Esophagus muscularis mucosa (tissue), 4 donors: ENCODE results near the gene ERMARD. TPM values are rescaled to one million over a fixed set of nuclear protein-coding genes. Genes with fewer than 3 reads are reported as not detected.

ENCODE experiments used
- DNase-seq: peaks from one replicate; pipeline ENCODE4 v3.0.0-alpha.2; 2017; ENCODE audit errors: extremely low spot score
- H3K27ac ChIP-seq, 4 donors: fragments of 200-600 bp; sonication (generic); replicated peaks in 1 of 4; 1 replicate in 3 of 4; 2 replicates in 1 of 4; pipeline ENCODE4 v1.5.1; 2016 to 2019; ENCODE audit warnings: mild to moderate bottlenecking in 1 of 4
- H3K27me3 ChIP-seq, 4 donors: fragments of 200-600 bp; sonication (generic); one replicate each; pipeline versions ENCODE4 v1.5.1 to v1.6.0; 2016 to 2019
- H3K36me3 ChIP-seq, 4 donors: fragments of 200-600 bp; sonication (generic); one replicate each; pipeline ENCODE4 v1.5.1; 2016 to 2019
- H3K4me1 ChIP-seq, 4 donors: fragments of 200-600 bp; sonication (generic); one replicate each; pipeline ENCODE4 v1.5.1; 2016 to 2019
- H3K4me3 ChIP-seq, 4 donors: fragments of 200-600 bp; sonication (generic); 1 replicate in 2 of 4; 2 replicates in 2 of 4; pipeline ENCODE4 v1.5.1; 2016 to 2019; ENCODE audit warnings: mild to moderate bottlenecking in 4 of 4, moderate library complexity in 1 of 4
- H3K9me3 ChIP-seq, 4 donors: fragments of 200-600 bp; sonication (generic); 1 replicate in 3 of 4; 2 replicates in 1 of 4; pipeline ENCODE4 v1.5.1; 2016 to 2019
- CTCF ChIP-seq, 3 experiments: fragments of 200-600 bp in 2 of 3; fragments of 450-650 bp in 1 of 3; sonication (generic) in 2 of 3; IDR thresholded peaks; one replicate each; pipeline ENCODE4 v1.5.1; 2017 to 2019; ENCODE audit warnings: antibody characterized with exemption in 3 of 3, mild to moderate bottlenecking in 2 of 3, moderate library complexity in 1 of 3
- EP300 ChIP-seq: sonication (generic); formaldehyde crosslinking; IDR thresholded peaks from one replicate; pipeline ENCODE4 v1.6.1; 2017; ENCODE audit warnings: antibody characterized with exemption
- POLR2A ChIP-seq: fragments of 450-650 bp; IDR thresholded peaks from one replicate; pipeline ENCODE4 v1.6.1; 2017; ENCODE audit warnings: antibody characterized with exemption, moderate library complexity, mild to moderate bottlenecking, low read depth
- POLR2AphosphoS5 ChIP-seq, 2 donors: sonication (generic); formaldehyde crosslinking; IDR thresholded peaks; one replicate each; pipeline ENCODE4 v1.6.1; 2017; ENCODE audit warnings: antibody characterized with exemption in 2 of 2
- WGBS: methylation state at CpG from one replicate; pipeline ENCODE4 v1.1.5; 2018; 5-methylcytosine and 5-hydroxymethylcytosine counted together
- intact Hi-C: fragments of 100-400 bp; cut with DNase I; formaldehyde crosslinking; loops from one replicate; pipeline ENCODE4 v1.15.1; 2023
- total RNA-seq, 4 donors: library from RNA; depleted of rRNA; stranded (reverse); fragments of >200 nt; gene quantifications; one replicate each; pipeline versions ENCODE4 v1.1.0 to v1.2.1, GENCODE V29; 2016

The ERMARD gene
- total RNA-seq, 4 donors from 2014 or later = 9.6 to 13.3 (median 12.4) TPM

- H3K4me1 ChIP-seq = peaks cover 0 to 4% (median 1%) of the 10 kb centered on the region in 4 donors
- peaks cover 0 to 34% (median 0%) of the 10 kb centered on the region in 4 donors for H3K27me3 ChIP-seq
- intact Hi-C loops = no loop called here
- TF ChIP-seq CTCF (IDR thresholded peaks at IDR 0.05) = no peak
- TF ChIP-seq POLR2AphosphoS5 (IDR thresholded peaks at IDR 0.05) = no peak
- TF ChIP-seq EP300 = no peak
- no peak for TF ChIP-seq POLR2A
- no peak for DNase-seq
- H3K36me3 ChIP-seq = no peaks in the 10 kb centered on the region
- H3K4me3 ChIP-seq = no peak overlapping the region
- H3K27ac ChIP-seq = no peak overlapping the region
- peaks cover 0 to 4% (median 0%) of the 10 kb centered on the region in 4 donors for H3K9me3 ChIP-seq
Measured at GRCh38 chr6:169826697-169827096, 75.3 kb downstream of the ERMARD start.

GRCh38 chr6:169827290-169827717 lies 75.9 kb downstream of the ERMARD start:
- TF ChIP-seq EP300 (no peak), POLR2A (no peak), CTCF (IDR thresholded peaks at IDR 0.05) (no peak), POLR2AphosphoS5 (IDR thresholded peaks at IDR 0.05) (no peak)
- intact Hi-C loops = no loop called here

GRCh38 chr6:169828176-169828575 lies 76.8 kb downstream of the ERMARD start:
- H3K9me3 ChIP-seq = peaks cover 0 to 4% (median 0%) of the 10 kb centered on the region in 4 donors
- no peaks in the 10 kb centered on the region for H3K36me3 ChIP-seq
- WGBS = 73% methylated on average over 13 of the region's 13 CpGs
- peaks cover 0 to 7% (median 4%) of the 10 kb centered on the region in 4 donors for H3K4me1 ChIP-seq
- H3K4me3 ChIP-seq = no peak overlapping the region
- TF ChIP-seq POLR2AphosphoS5 (IDR thresholded peaks at IDR 0.05) (no peak), POLR2A (no peak), EP300 (no peak), CTCF (IDR thresholded peaks at IDR 0.05) (no peak)
- H3K27ac ChIP-seq = no peak overlapping the region
- intact Hi-C loops = no loop called here
- H3K27me3 ChIP-seq = peaks cover 0 to 39% (median 0%) of the 10 kb centered on the region in 4 donors
- DNase-seq = peak; percentile 55

More at GRCh38 chr6:169827290-169827717, 75.9 kb downstream of the ERMARD start:
- Histone ChIP-seq H3K27ac (no peak overlapping the region), H3K27me3 (peaks cover 0 to 34% (median 0%) of the 10 kb centered on the region in 4 donors), H3K36me3 (no peaks in the 10 kb centered on the region), H3K9me3 (peaks cover 0 to 4% (median 0%) of the 10 kb centered on the region in 4 donors), H3K4me3 (no peak overlapping the region), H3K4me1 (peaks cover 0 to 7% (median 4%) of the 10 kb centered on the region in 4 donors)
- peak; percentile 78 for DNase-seq
- WGBS = 63% methylated on average over 12 of the region's 12 CpGs

- TF ChIP-seq CTCF (IDR thresholded peaks at IDR 0.05) (no peak), POLR2A (no peak), EP300 (no peak), POLR2AphosphoS5 (IDR thresholded peaks at IDR 0.05) (no peak)
- Histone ChIP-seq H3K4me1 (peaks cover 0 to 7% (median 4%) of the 10 kb centered on the region in 4 donors), H3K27ac (no peak overlapping the region), H3K9me3 (peaks cover 0 to 4% (median 0%) of the 10 kb centered on the region in 4 donors), H3K27me3 (peaks cover 0 to 31% (median 0%) of the 10 kb centered on the region in 4 donors), H3K4me3 (no peak overlapping the region), H3K36me3 (no peaks in the 10 kb centered on the region)
- peak; percentile 91 for DNase-seq
- 94% methylated on average over 4 of the region's 4 CpGs for WGBS
- intact Hi-C loops = loop anchor here (2.0 to 10.0 kb wide), 2 partner anchors 465 to 699 kb away; partner anchors contain the start of gene DLL1
Measured at GRCh38 chr6:169829786-169830185, 78.4 kb downstream of the ERMARD start.

- DNase-seq = peak; percentile 14
- no peak overlapping the region for H3K27ac ChIP-seq
- 81% methylated on average over 8 of the region's 12 CpGs for WGBS
- H3K4me3 ChIP-seq = no peak overlapping the region
- TF ChIP-seq CTCF (IDR thresholded peaks at IDR 0.05) (no peak), POLR2A (no peak), POLR2AphosphoS5 (IDR thresholded peaks at IDR 0.05) (no peak), EP300 (no peak)
- peaks cover 0 to 4% (median 0%) of the 10 kb centered on the region in 4 donors for H3K9me3 ChIP-seq
- peaks cover 0 to 7% (median 4%) of the 10 kb centered on the region in 4 donors for H3K4me1 ChIP-seq
- peaks cover 0 to 29% (median 0%) of the 10 kb centered on the region in 4 donors for H3K27me3 ChIP-seq
- intact Hi-C loops = loop anchor here (2.0 to 10.0 kb wide), 2 partner anchors 464 to 698 kb away; partner anchors contain the start of gene DLL1
- H3K36me3 ChIP-seq = no peaks in the 10 kb centered on the region
Measured at GRCh38 chr6:169830876-169831275, 79.5 kb downstream of the ERMARD start.
